ENCODE results near the gene GALNT15. TPM values are rescaled to one million over a fixed set of nuclear protein-coding genes. Genes with fewer than 3 reads are reported as not detected.

Gene GALNT15
- total RNA-seq, 2 experiments from 2014 or later, result not detected

DNA sequence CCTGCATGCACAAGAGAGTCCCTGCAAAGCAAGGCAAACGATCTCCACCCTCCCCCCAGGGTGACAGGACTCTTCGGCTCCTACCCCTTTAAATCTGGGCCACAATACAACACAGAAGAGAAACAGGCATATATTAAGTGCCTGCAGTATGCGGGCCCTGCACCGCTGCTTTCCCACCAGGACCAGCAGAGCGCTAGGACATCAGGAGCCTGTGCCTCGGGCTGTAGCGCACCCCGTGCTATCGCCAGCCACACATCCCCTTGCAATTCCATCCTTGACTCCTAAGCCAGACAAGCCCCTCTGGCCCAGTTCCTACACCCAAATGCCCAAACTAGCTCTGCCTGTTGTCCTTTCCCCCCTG, 4.1 kb downstream of the GALNT15 start:
- peak; percentile 17 for ATAC-seq (ENCODE audit: poor library complexity)

GRCh38 chr3:16179261-16179660, 4.8 kb downstream of the GALNT15 start:
- no peaks in the 10 kb centered on the region for H3K36me3 ChIP-seq (ENCODE audit: insufficient read depth, low read length)
- Mint-ChIP-seq H3K4me3 (no peak overlapping the region), H3K27ac (no peak overlapping the region), H3K4me1 (ENCODE audit: low read depth) (no peaks in the 10 kb centered on the region), H3K9me3 (no peaks in the 10 kb centered on the region), H3K36me3 (ENCODE audit: low read depth) (no peaks in the 10 kb centered on the region), H3K27me3 (peaks cover 22% of the 10 kb centered on the region)
- H3K27me3 ChIP-seq (ENCODE audit: control insufficient read depth in 1 of 2, insufficient read depth in 2 of 2, low read length in 2 of 2), result peaks cover 0 to 2% of the 10 kb centered on the region in 2 experiments
- DNase-seq, result no peak
- ChIA-PET POLR2A (no interaction called here), CTCF (no interaction called here)
- H3K4me3 ChIP-seq (ENCODE audit: low read length), result no peak overlapping the region
- intact Hi-C loops (cut with DNase I, micrococcal nuclease), result loop anchor here (2.0 to 5.0 kb wide), 5 partner anchors 127 to 977 kb away; no protein-coding TSS in a partner anchor
- no peak overlapping the region for H3K27ac ChIP-seq (ENCODE audit: low read depth in 1 of 2, low read length in 2 of 2)
- no peak for ATAC-seq (ENCODE audit: poor library complexity)
- H3K9me3 ChIP-seq (ENCODE audit: control insufficient read depth in 1 of 2, insufficient read depth in 1 of 2, low read length in 2 of 2), result no peaks in the 10 kb centered on the region
- TF ChIP-seq, protein P1, sequence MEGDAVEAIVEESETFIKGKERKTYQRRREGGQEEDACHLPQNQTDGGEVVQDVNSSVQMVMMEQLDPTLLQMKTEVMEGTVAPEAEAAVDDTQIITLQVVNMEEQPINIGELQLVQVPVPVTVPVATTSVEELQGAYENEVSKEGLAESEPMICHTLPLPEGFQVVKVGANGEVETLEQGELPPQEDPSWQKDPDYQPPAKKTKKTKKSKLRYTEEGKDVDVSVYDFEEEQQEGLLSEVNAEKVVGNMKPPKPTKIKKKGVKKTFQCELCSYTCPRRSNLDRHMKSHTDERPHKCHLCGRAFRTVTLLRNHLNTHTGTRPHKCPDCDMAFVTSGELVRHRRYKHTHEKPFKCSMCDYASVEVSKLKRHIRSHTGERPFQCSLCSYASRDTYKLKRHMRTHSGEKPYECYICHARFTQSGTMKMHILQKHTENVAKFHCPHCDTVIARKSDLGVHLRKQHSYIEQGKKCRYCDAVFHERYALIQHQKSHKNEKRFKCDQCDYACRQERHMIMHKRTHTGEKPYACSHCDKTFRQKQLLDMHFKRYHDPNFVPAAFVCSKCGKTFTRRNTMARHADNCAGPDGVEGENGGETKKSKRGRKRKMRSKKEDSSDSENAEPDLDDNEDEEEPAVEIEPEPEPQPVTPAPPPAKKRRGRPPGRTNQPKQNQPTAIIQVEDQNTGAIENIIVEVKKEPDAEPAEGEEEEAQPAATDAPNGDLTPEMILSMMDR (IDR thresholded peaks at IDR 0.05), result no peak
- peaks cover 7% of the 10 kb centered on the region for H3K4me1 ChIP-seq (ENCODE audit: insufficient read depth, low read length)

More for the DNA sequence above, 4.1 kb downstream of the GALNT15 start:
- H3K27me3 Mint-ChIP-seq, result peaks cover 22% of the 10 kb centered on the region
- intact Hi-C loops (cut with DNase I, micrococcal nuclease), result loop anchor here (2.0 to 5.0 kb wide), 5 partner anchors 126 to 976 kb away; no protein-coding TSS in a partner anchor
- Histone ChIP-seq H3K27me3 (ENCODE audit: control insufficient read depth in 1 of 2, insufficient read depth in 2 of 2, low read length in 2 of 2) (peaks cover 0 to 2% of the 10 kb centered on the region in 2 experiments), H3K4me3 (ENCODE audit: low read length) (no peak overlapping the region), H3K27ac (ENCODE audit: low read depth in 1 of 2, low read length in 2 of 2) (no peak overlapping the region), H3K9me3 (ENCODE audit: control insufficient read depth in 1 of 2, insufficient read depth in 1 of 2, low read length in 2 of 2) (no peaks in the 10 kb centered on the region), H3K4me1 (ENCODE audit: insufficient read depth, low read length) (peaks cover 7% of the 10 kb centered on the region), H3K36me3 (ENCODE audit: insufficient read depth, low read length) (no peaks in the 10 kb centered on the region)
- ChIA-PET CTCF (interaction anchor here (0.7 to 1.0 kb wide), 4 partner anchors 309 to 976 kb away, joined by 3 to 4 read pairs (median 3); no protein-coding TSS in a partner anchor), POLR2A (no interaction called here)
- H3K9me3 Mint-ChIP-seq, result no peaks in the 10 kb centered on the region
- no peak for DNase-seq
- H3K36me3 Mint-ChIP-seq (ENCODE audit: low read depth), result no peaks in the 10 kb centered on the region
- no peak overlapping the region for H3K27ac Mint-ChIP-seq
- TF ChIP-seq, protein P1 (IDR thresholded peaks at IDR 0.05), result peak; percentile 27
- no peak overlapping the region for H3K4me3 Mint-ChIP-seq
- no peaks in the 10 kb centered on the region for H3K4me1 Mint-ChIP-seq (ENCODE audit: low read depth)

DNA sequence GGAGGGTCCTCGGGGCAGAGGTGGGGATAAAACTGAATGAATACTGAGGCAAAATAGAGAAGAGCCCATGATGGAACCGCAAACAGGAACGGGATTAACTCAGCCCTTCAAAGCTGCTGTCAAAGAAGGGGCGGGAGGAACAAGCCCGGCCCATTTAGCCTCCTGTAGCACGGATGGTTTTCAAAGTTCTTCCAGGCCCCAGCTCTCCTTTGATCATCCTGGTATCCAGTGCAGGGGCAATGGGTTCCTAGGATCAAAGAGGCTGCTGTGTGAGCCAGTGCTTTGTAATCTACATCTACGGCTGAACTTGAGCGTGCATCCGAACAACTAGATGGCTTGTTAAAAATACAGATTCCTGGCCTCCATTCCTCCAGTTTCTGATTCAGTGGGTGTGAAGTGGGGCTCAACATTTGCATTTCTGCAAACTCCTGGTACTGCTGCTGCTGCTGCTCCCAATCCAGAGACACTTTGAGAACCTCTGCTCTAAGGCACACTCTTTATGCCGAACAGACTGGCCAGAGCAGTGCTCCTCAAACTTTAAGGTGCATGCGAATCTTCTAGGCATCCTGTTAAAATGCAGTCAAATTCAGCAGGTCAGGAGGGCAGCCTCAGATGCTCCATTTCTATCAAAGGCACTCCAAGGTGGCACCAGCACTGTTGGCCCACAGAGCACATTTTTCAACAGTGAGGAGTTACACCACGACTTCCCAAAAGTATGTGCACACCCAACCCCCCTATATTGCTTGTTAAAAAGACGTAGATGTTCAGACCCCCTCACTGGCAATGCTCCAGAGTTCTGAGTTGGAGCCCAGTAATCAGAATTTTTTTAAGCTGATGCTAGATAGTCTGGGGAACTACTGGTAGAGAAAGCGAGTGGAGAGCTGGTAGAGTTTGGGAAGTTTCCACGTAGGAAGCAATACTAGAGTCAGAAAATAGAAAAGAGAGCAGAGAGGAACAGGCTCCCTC, 5.6 kb downstream of the GALNT15 start:
- no peak for DNase-seq
- no peaks in the 10 kb centered on the region for H3K9me3 ChIP-seq (ENCODE audit: control insufficient read depth in 1 of 2, insufficient read depth in 1 of 2, low read length in 2 of 2)
- no peak overlapping the region for H3K27ac Mint-ChIP-seq

More for the DNA sequence above, 5.6 kb downstream of the GALNT15 start:
- Mint-ChIP-seq H3K36me3 (ENCODE audit: low read depth) (no peaks in the 10 kb centered on the region), H3K4me3 (no peak overlapping the region), H3K27me3 (peaks cover 18% of the 10 kb centered on the region), H3K4me1 (ENCODE audit: low read depth) (no peaks in the 10 kb centered on the region), H3K9me3 (no peaks in the 10 kb centered on the region)
- CTCF ChIA-PET, result no interaction called here
- Histone ChIP-seq H3K27ac (ENCODE audit: low read depth in 1 of 2, low read length in 2 of 2) (no peak overlapping the region), H3K4me3 (ENCODE audit: low read length) (no peak overlapping the region), H3K36me3 (ENCODE audit: insufficient read depth, low read length) (no peaks in the 10 kb centered on the region), H3K27me3 (ENCODE audit: control insufficient read depth in 1 of 2, insufficient read depth in 2 of 2, low read length in 2 of 2) (peaks cover 0 to 2% of the 10 kb centered on the region in 2 experiments), H3K4me1 (ENCODE audit: insufficient read depth, low read length) (peaks cover 7% of the 10 kb centered on the region)
- ATAC-seq (ENCODE audit: poor library complexity), result no peak
- TF ChIP-seq, protein P1 (IDR thresholded peaks at IDR 0.05), result no peak
- POLR2A ChIA-PET, result no interaction called here
- intact Hi-C loops (cut with DNase I, micrococcal nuclease), result loop anchor here (2.0 to 5.0 kb wide), 5 partner anchors 128 to 978 kb away; no protein-coding TSS in a partner anchor
